Spleen (tissue), 11 donors: Measurements from ENCODE around the gene FOLR1. TPM values are rescaled to one million over a fixed set of nuclear protein-coding genes. Genes with fewer than 3 reads are reported as not detected.
"Not testable (repeated sequence)": the region's sequence is repeated elsewhere in the genome, so short reads cannot be mapped to it uniquely, and the experiment has no call there.

ENCODE experiments used
- DNase-seq: peaks from one replicate; pipeline ENCODE4 v3.0.0-alpha.2; 2020
- H3K27ac ChIP-seq, 8 donors: fragments of 200-600 bp; sonication (generic) in 7 of 8; 1 replicate in 4 of 8; 2 replicates in 4 of 8; pipeline versions ENCODE4 v1.5.0 to v1.8.0; 2016 to 2021; ENCODE audit warnings: inconsistent platforms in 4 of 8, mild to moderate bottlenecking in 4 of 8, moderate library complexity in 1 of 8
- H3K27me3 ChIP-seq, 7 donors: fragments of 200-600 bp; sonication (generic) in 6 of 7; replicated peaks in 1 of 7; 1 replicate in 4 of 7; 2 replicates in 3 of 7; pipeline versions ENCODE4 v1.5.0 to v1.8.0; 2016 to 2021; ENCODE audit warnings: inconsistent platforms in 3 of 7, mild to moderate bottlenecking in 1 of 7
- H3K36me3 ChIP-seq, 6 donors: fragments of 200-600 bp; sonication (generic) in 5 of 6; 1 replicate in 4 of 6; 2 replicates in 2 of 6; pipeline versions ENCODE4 v1.5.0 to v1.8.0; 2016 to 2021; ENCODE audit warnings: inconsistent platforms in 2 of 6
- H3K4me1 ChIP-seq, 6 donors: fragments of 200-600 bp; sonication (generic) in 5 of 6; 1 replicate in 3 of 6; 2 replicates in 3 of 6; pipeline versions ENCODE4 v1.5.0 to v1.8.0; 2016 to 2021; ENCODE audit warnings: inconsistent platforms in 3 of 6
- H3K4me3 ChIP-seq, 8 donors: fragments of 200-600 bp; sonication (generic) in 7 of 8; 1 replicate in 4 of 8; 2 replicates in 4 of 8; pipeline versions ENCODE4 v1.5.0 to v1.8.0; 2016 to 2021; ENCODE audit warnings: inconsistent platforms in 4 of 8, mild to moderate bottlenecking in 4 of 8, moderate library complexity in 2 of 8
- H3K9me3 ChIP-seq, 8 donors: fragments of 200-600 bp; sonication (generic) in 7 of 8; 1 replicate in 4 of 8; 2 replicates in 4 of 8; pipeline versions ENCODE4 v1.5.0 to v1.8.0; 2016 to 2021; ENCODE audit warnings: inconsistent platforms in 4 of 8
- CTCF ChIP-seq, 11 experiments: fragments of 200-600 bp in 7 of 11; fragments of 450-650 bp in 4 of 11; sonication (generic) in 4 of 11; IDR thresholded peaks in 8 of 11; conservative IDR thresholded peaks in 3 of 11; 1 replicate in 7 of 11; 2 replicates in 4 of 11; pipeline versions ENCODE4 v1.4.0 to v1.8.0; 2016 to 2021; ENCODE audit warnings: antibody characterized with exemption in 11 of 11, inconsistent platforms in 4 of 11, mild to moderate bottlenecking in 1 of 11
- POLR2A ChIP-seq, 3 donors: fragments of 450-650 bp; IDR thresholded peaks; one replicate each; pipeline ENCODE4 v1.5.1; 2017; ENCODE audit warnings: antibody characterized with exemption in 3 of 3, mild to moderate bottlenecking in 1 of 3
- POLR2AphosphoS5 ChIP-seq, 3 donors: sonication (generic); formaldehyde crosslinking; IDR thresholded peaks; one replicate each; pipeline ENCODE4 v1.5.1; 2017; ENCODE audit warnings: antibody characterized with exemption in 3 of 3
- WGBS, 5 donors: extraction: QIAGEN DNeasy Blood & Tissue Kit in 3 of 5; methylation state at CpG; one replicate each; pipeline versions ENCODE4 v1.1.5 to v1.1.7; 2013 to 2018; 5-methylcytosine and 5-hydroxymethylcytosine counted together
- intact Hi-C: fragments of 100-400 bp; cut with DNase I; formaldehyde crosslinking; loops from one replicate; pipeline ENCODE4 v1.15.0; 2023; ENCODE audit warnings: low total_unique reads
- polyA plus RNA-seq, 3 donors: library from polyadenylated mRNA; stranded (reverse); fragments of 200-250 nt; gene quantifications; one replicate each; pipeline ENCODE4 v1.2.1, GENCODE V29; 2013
- total RNA-seq, 7 donors: library from RNA; depleted of rRNA in 3 of 7; stranded (reverse); fragments of >200 nt in 3 of 7; fragmentation: NEBNext Ultra II Directional in 4 of 7; extraction: Animal tissue kit (Norgen Biotek cat#: 25700) in 4 of 7; gene quantifications; one replicate each; pipeline versions ENCODE4 v1.1.0 to v1.2.1, GENCODE V29; 2016 to 2021
- donor health status: healthy with polysubstance abuse.
- donor health status: DM: no; HTN: no; CAD: no; lungs with moderate emphysema.
- donor health status: DM: no; HTN: no; CAD: no.
- donor health status: Bipolar disorder and iron deficiency.
- donor health status: healthy.
- donor health status: DM: no; HTN: no; CAD: no.
- donor health status: DM: yes; HTN: yes; CAD: no.

The FOLR1 gene
- total and polyA plus RNA-seq, 10 donors: 0.10 TPM; not detected in 9

GRCh38 chr11:72160319-72160718 is 31.6 kb upstream of the FOLR1 start:
- Histone ChIP-seq H3K9me3 (no peaks in the 10 kb centered on the region), H3K36me3 (no peaks in the 10 kb centered on the region), H3K4me1 (no peaks in the 10 kb centered on the region), H3K27me3 (peaks cover 0 to 28% (median 0%) of the 10 kb centered on the region in 7 donors), H3K27ac (no peak overlapping the region), H3K4me3 (no peak overlapping the region)
- intact Hi-C loops: no loop called here
- TF ChIP-seq CTCF (IDR thresholded peaks at IDR 0.05 in 8 of 11, conservative IDR thresholded peaks at IDR 0.05 in 3 of 11): no peak
- no peak for TF ChIP-seq POLR2A (IDR thresholded peaks at IDR 0.05)
- TF ChIP-seq POLR2AphosphoS5 (IDR thresholded peaks at IDR 0.05): no peak
- DNase-seq: no peak
- 66 to 90% (median 81%) methylated on average over 2 of the region's 2 CpGs for WGBS, 5 donors

- H3K4me1 ChIP-seq: no peaks in the 10 kb centered on the region
- no peak overlapping the region for H3K4me3 ChIP-seq
- intact Hi-C loops: no loop called here
- DNase-seq: no peak
- H3K27me3 ChIP-seq: peaks cover 0 to 28% (median 0%) of the 10 kb centered on the region in 7 donors
- H3K36me3 ChIP-seq: no peaks in the 10 kb centered on the region
- no peak for TF ChIP-seq POLR2AphosphoS5 (IDR thresholded peaks at IDR 0.05)
- no peak for TF ChIP-seq POLR2A (IDR thresholded peaks at IDR 0.05)
- no peak for TF ChIP-seq CTCF (IDR thresholded peaks at IDR 0.05 in 8 of 11, conservative IDR thresholded peaks at IDR 0.05 in 3 of 11)
- H3K27ac ChIP-seq: no peak overlapping the region
- H3K9me3 ChIP-seq: no peaks in the 10 kb centered on the region
- 80 to 89% (median 84%) methylated on average over 16 of the region's 16 CpGs for WGBS, 5 donors
Measured at GRCh38 chr11:72162891-72163492, 28.9 kb upstream of the FOLR1 start.

- DNase-seq, H3K36me3 ChIP-seq, H3K9me3 ChIP-seq, H3K4me1 ChIP-seq, intact Hi-C loops, H3K4me3 ChIP-seq, H3K27ac ChIP-seq: not testable (repeated sequence)
- H3K27me3 ChIP-seq: peaks cover 0 to 21% (median 0%) of the 10 kb centered on the region in 7 donors
- WGBS, 5 donors: 49 to 98% (median 92%) methylated on average over 2 of the region's 3 CpGs
Measured at GRCh38 chr11:72164187-72164586, 27.8 kb upstream of the FOLR1 start.

- 96 to 99% (median 98%) methylated on average over 5 of the region's 5 CpGs for WGBS, 5 donors
- H3K4me3 ChIP-seq, H3K36me3 ChIP-seq, H3K27ac ChIP-seq, intact Hi-C loops, H3K9me3 ChIP-seq, H3K27me3 ChIP-seq, DNase-seq, H3K4me1 ChIP-seq: not testable (repeated sequence)
Measured at GRCh38 chr11:72169046-72169555, 22.8 kb upstream of the FOLR1 start.

- DNase-seq, H3K36me3 ChIP-seq, H3K4me3 ChIP-seq, H3K27me3 ChIP-seq, H3K9me3 ChIP-seq, H3K4me1 ChIP-seq, H3K27ac ChIP-seq, intact Hi-C loops: not testable (repeated sequence)
- WGBS, 5 donors: 74 to 91% (median 84%) methylated on average over 3 of the region's 3 CpGs
Measured at GRCh38 chr11:72169754-72170153, 22.2 kb upstream of the FOLR1 start.

GRCh38 chr11:72172043-72172442 is 19.9 kb upstream of the FOLR1 start:
- WGBS, 5 donors: 65 to 83% (median 75%) methylated on average over 2 to 4 of the region's 4 CpGs
- peak overlapping the region in 1 of 8 donors; percentile 73 for H3K27ac ChIP-seq
- DNase-seq, intact Hi-C loops, H3K36me3 ChIP-seq, H3K4me3 ChIP-seq, H3K9me3 ChIP-seq, H3K4me1 ChIP-seq, H3K27me3 ChIP-seq: not testable (repeated sequence)
